Activated CD8-positive, alpha-beta T cell treated with anti-CD3 and anti-CD28 coated beads for 36 hours (primary cell): Measurements from ENCODE around the gene TMEM91. TPM values are rescaled to one million over a fixed set of nuclear protein-coding genes. Genes with fewer than 3 reads are reported as not detected.
A peak's percentile ranks its signal among the peaks of the same experiment; 100 is the strongest.

ENCODE experiments used
- ATAC-seq: fragments of 200-7000 bp; cut with Tn5 transposase; one replicate; pipeline ENCODE4 v1.10.0; 2021; ENCODE audit warnings: mild to moderate bottlenecking, moderate library complexity
- CTCF ChIA-PET: fragments of 350-600 bp; sonication (Branson Sonifier 250); formaldehyde crosslinking; loops from one replicate; lab custom pipeline; 2021; ENCODE audit warnings: antibody characterized with exemption; lab: Charles Lee
- POLR2A ChIA-PET: fragments of 350-600 bp; sonication (Branson Sonifier 250); formaldehyde crosslinking; loops from one replicate; lab custom pipeline; 2021; ENCODE audit warnings: antibody characterized with exemption; lab: Charles Lee
- DNase-seq: peaks from one replicate; pipeline ENCODE4 v3.0.0-alpha.2; 2020
- H3K27ac Mint-ChIP-seq: one replicate; pipeline ENCODE4 v1.8.0; 2021; ENCODE audit warnings: mild to moderate bottlenecking, mixed read lengths
- H3K27me3 Mint-ChIP-seq: one replicate; pipeline ENCODE4 v1.8.0; 2021; ENCODE audit warnings: mixed read lengths
- H3K36me3 Mint-ChIP-seq: one replicate; pipeline ENCODE4 v1.8.0; 2021; ENCODE audit warnings: low read depth, mixed read lengths
- H3K4me1 Mint-ChIP-seq: one replicate; pipeline ENCODE4 v1.8.0; 2021; ENCODE audit warnings: low read depth, mixed read lengths
- H3K4me3 Mint-ChIP-seq: one replicate; pipeline ENCODE4 v1.8.0; 2021; ENCODE audit warnings: mild to moderate bottlenecking, moderate library complexity, mixed read lengths
- H3K9me3 Mint-ChIP-seq: one replicate; pipeline ENCODE4 v1.8.0; 2021; ENCODE audit warnings: mixed read lengths
- intact Hi-C: fragments of 100-400 bp; cut with micrococcal nuclease; formaldehyde crosslinking; loops from one replicate; pipeline ENCODE4 v1.10.0; 2022
- total RNA-seq, 2 experiments: library from RNA; stranded (reverse); gene quantifications; one replicate each; pipeline ENCODE4 v1.2.3, GENCODE V29; 2021
- TF ChIP-seq, protein P1 (sequence below): fragments of 200-600 bp; IDR thresholded peaks from one replicate; pipeline ENCODE4 v1.8.0; 2022; ENCODE audit warnings: antibody characterized with exemption, mild to moderate bottlenecking

Gene TMEM91
- total RNA-seq, 2 experiments from 2014 or later: 8.9 to 9.1 TPM

DNA sequence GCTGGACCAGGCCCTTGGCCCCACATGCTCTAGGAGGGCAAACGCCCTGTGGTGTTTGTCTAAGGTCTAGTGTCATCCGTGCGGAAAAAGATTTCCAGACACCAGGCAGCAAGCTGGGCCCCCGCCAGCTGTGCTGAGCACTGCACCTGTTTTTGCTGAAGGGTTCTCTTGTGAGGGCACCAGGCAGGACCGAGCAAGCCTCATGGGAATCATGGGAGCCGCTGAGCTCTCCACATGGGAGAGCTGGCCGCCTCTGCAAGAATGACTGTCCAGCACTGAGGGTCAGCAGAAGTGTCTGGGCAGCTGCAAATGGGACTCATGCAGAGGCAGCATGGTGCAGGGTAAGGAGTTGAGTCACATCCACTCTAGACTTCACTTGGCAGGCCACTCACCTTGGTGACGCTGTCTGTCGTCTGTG, 38.8 kb downstream of the TMEM91 start:
- no peak overlapping the region for H3K4me3 Mint-ChIP-seq
- H3K27ac Mint-ChIP-seq: no peak overlapping the region
- CTCF ChIA-PET: no interaction called here
- TF ChIP-seq, protein P1, sequence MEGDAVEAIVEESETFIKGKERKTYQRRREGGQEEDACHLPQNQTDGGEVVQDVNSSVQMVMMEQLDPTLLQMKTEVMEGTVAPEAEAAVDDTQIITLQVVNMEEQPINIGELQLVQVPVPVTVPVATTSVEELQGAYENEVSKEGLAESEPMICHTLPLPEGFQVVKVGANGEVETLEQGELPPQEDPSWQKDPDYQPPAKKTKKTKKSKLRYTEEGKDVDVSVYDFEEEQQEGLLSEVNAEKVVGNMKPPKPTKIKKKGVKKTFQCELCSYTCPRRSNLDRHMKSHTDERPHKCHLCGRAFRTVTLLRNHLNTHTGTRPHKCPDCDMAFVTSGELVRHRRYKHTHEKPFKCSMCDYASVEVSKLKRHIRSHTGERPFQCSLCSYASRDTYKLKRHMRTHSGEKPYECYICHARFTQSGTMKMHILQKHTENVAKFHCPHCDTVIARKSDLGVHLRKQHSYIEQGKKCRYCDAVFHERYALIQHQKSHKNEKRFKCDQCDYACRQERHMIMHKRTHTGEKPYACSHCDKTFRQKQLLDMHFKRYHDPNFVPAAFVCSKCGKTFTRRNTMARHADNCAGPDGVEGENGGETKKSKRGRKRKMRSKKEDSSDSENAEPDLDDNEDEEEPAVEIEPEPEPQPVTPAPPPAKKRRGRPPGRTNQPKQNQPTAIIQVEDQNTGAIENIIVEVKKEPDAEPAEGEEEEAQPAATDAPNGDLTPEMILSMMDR: no peak
- no peak for ATAC-seq
- H3K9me3 Mint-ChIP-seq: no peaks in the 10 kb centered on the region
- POLR2A ChIA-PET: interaction anchor here (1.3 to 1.4 kb wide), 2 partner anchors 9 to 37 kb away, joined by 3 to 4 read pairs; no protein-coding TSS in a partner anchor
- peaks cover under 1% of the 10 kb centered on the region for H3K4me1 Mint-ChIP-seq
- intact Hi-C loops: no loop called here
- no peaks in the 10 kb centered on the region for H3K27me3 Mint-ChIP-seq
- DNase-seq: no peak
- H3K36me3 Mint-ChIP-seq: peaks cover 18% of the 10 kb centered on the region

DNA sequence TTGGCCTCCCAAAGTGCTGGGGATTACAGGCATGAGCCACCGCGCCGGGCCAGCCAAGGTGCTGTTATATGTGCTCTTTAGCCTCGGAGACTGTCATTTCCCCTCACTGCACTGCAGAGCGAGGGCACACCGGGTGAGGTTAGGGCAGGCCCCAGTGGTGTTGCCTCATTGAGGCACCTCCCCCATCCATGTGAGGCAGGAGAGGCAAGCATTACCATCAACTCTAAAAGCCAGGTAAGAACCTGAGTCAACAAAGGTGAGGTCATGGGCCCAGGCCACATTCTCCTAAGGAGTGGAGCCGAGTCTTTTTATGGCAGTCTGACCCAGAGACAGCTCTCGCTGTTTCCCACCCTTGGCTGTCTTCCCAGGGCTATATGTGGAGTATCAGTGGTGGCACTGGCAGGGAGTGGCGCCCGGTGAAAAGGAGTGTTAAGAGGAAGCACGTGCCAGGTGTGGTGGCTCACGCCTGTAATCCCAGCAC, 39.9 kb downstream of the TMEM91 start:
- CTCF ChIA-PET: no interaction called here
- H3K4me3 Mint-ChIP-seq: no peak overlapping the region
- intact Hi-C loops: no loop called here

DNA sequence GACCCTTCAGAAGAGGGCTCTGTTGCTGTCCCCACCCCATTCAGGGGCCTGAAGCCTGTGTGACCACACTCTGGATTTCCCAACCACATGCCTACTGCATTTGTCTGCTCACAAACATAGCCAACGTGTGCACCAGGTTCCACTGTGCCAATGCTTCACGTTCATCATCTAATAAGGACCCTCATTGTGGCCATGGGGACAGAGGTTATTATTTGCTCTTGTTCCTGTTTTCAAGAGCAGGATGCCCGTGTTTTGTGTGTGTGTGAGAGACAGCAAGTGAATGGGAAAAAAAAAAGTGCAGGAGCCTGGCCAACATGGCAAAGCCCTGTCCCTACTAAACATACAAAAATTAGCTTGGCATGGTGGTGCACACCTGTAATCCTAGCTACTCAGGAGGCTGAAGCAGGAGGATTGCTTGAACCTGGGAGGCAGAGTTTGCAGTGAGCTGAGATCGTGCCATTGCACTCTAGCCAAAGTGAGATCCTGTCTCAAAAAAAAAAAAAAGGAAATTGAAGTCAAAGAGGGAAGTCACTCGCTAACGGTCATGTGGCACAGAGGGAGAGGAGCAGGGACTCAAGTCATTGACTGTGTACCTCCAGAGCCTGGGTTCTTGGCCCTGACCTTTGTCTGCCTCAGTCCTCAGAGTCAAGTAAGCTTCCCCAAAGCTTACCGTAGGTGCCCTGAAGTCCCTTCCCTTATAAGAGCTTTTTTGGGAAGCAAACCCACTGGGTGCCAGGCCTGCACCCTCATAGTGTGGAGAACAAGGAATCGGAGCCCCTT, 44.0 kb downstream of the TMEM91 start:
- CTCF ChIA-PET: no interaction called here
- Mint-ChIP-seq H3K36me3 (peaks cover 16% of the 10 kb centered on the region), H3K4me1 (no peaks in the 10 kb centered on the region)

More for the DNA sequence above, 39.9 kb downstream of the TMEM91 start:
- no peaks in the 10 kb centered on the region for H3K4me1 Mint-ChIP-seq
- H3K27me3 Mint-ChIP-seq: no peaks in the 10 kb centered on the region
- DNase-seq (no peak), ATAC-seq (no peak)
- H3K27ac Mint-ChIP-seq: no peak overlapping the region
- peaks cover 21% of the 10 kb centered on the region for H3K36me3 Mint-ChIP-seq
- TF ChIP-seq, protein P1: no peak
- POLR2A ChIA-PET: no interaction called here
- H3K9me3 Mint-ChIP-seq: no peaks in the 10 kb centered on the region

DNA sequence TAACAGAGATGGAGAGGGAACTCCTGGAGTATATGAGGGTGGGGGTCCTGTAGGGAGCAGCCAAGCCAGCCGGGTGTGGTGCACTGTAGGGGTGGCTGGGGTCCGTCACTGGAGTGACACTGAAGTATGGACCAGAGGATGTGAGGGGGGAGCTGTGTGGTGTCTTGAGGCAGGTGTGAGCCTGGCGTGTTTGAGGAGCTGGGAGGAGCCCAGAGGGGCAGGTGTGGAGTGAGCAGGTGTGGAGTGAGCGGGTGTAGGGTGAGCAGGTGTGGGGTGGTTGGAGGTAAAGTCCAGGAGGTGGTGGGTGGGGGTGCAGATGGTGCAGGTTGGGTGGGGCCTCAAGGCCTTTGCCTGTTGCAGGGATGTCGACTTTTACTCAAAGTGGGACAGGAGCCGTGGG, 45.0 kb downstream of the TMEM91 start:
- no peak overlapping the region for H3K27ac Mint-ChIP-seq
- ChIA-PET CTCF (no interaction called here), POLR2A (interaction anchor here (1.1 kb wide), 1 partner anchor 13 kb away, joined by 3 read pairs; no protein-coding TSS in a partner anchor)
- peaks cover 16% of the 10 kb centered on the region for H3K36me3 Mint-ChIP-seq
- DNase-seq (no peak), ATAC-seq (no peak)
- H3K4me3 Mint-ChIP-seq: no peak overlapping the region
- H3K9me3 Mint-ChIP-seq: no peaks in the 10 kb centered on the region
- no peaks in the 10 kb centered on the region for H3K27me3 Mint-ChIP-seq
- H3K4me1 Mint-ChIP-seq: no peaks in the 10 kb centered on the region
- intact Hi-C loops: no loop called here
- TF ChIP-seq, protein P1: no peak

More for the DNA sequence above, 44.0 kb downstream of the TMEM91 start:
- TF ChIP-seq, protein P1: no peak
- H3K4me3 Mint-ChIP-seq: no peak overlapping the region
- ATAC-seq: no peak
- no peak for DNase-seq
- POLR2A ChIA-PET: no interaction called here
- H3K27me3 Mint-ChIP-seq: no peaks in the 10 kb centered on the region
- H3K9me3 Mint-ChIP-seq: no peaks in the 10 kb centered on the region
- intact Hi-C loops: no loop called here
- H3K27ac Mint-ChIP-seq: no peak overlapping the region

DNA sequence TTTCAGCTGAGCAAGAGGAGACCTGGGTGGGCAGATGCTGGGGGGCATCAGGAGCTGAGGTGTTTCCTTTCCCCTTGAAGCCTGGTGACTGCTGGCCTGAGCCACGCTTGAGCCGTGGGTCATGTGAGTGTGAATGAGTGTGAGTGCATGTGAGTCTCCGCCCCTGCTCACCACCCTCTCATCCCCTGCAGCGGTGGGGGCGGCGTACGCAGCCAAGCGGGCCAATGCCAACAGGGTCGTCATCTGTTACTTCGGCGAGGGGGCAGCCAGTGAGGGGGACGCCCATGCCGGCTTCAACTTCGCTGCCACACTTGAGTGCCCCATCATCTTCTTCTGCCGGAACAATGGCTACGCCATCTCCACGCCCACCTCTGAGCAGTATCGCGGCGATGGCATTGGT, 45.6 kb downstream of the TMEM91 start:
- Mint-ChIP-seq H3K27me3 (no peaks in the 10 kb centered on the region), H3K4me1 (peaks cover 4% of the 10 kb centered on the region), H3K27ac (peak overlapping the region; percentile 20), H3K4me3 (no peak overlapping the region), H3K9me3 (no peaks in the 10 kb centered on the region), H3K36me3 (peaks cover 15% of the 10 kb centered on the region)
- ATAC-seq (no peak), DNase-seq (no peak)
- ChIA-PET CTCF (no interaction called here), POLR2A (interaction anchor here (1.1 kb wide), 1 partner anchor 14 kb away, joined by 3 read pairs; no protein-coding TSS in a partner anchor)
- intact Hi-C loops: no loop called here
- TF ChIP-seq, protein P1: no peak
